ENCODE data around the gene RBM4.

DNA sequence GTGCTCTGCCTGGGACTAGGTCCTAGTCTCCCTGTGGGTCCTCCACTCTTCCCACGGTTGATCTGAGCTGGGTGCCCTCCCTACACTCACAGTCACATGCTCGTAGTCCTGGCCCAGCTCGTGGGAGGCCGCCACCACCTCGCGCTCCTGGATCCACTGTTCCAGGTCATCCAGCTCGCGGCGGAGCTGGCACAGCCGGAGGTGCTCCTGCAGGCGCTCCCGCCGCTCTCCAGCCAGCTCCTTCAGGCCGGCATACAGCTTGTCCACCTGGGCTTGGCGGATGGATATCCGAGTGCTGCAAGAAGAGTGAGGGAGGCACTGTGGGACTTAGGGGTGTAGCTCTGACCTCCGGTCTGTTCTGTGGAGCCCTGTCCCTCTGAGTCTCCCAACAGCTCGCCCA is 53.9 kb downstream of the RBM4 start:
- TF ChIP-seq, protein P1, sequence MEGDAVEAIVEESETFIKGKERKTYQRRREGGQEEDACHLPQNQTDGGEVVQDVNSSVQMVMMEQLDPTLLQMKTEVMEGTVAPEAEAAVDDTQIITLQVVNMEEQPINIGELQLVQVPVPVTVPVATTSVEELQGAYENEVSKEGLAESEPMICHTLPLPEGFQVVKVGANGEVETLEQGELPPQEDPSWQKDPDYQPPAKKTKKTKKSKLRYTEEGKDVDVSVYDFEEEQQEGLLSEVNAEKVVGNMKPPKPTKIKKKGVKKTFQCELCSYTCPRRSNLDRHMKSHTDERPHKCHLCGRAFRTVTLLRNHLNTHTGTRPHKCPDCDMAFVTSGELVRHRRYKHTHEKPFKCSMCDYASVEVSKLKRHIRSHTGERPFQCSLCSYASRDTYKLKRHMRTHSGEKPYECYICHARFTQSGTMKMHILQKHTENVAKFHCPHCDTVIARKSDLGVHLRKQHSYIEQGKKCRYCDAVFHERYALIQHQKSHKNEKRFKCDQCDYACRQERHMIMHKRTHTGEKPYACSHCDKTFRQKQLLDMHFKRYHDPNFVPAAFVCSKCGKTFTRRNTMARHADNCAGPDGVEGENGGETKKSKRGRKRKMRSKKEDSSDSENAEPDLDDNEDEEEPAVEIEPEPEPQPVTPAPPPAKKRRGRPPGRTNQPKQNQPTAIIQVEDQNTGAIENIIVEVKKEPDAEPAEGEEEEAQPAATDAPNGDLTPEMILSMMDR (conservative IDR thresholded peaks at IDR 0.05; ENCODE audit: low read depth in 2 of 2) = no peak
- TF ChIP-seq EZH2phosphoT487 (IDR thresholded peaks at IDR 0.05; ENCODE audit: unreplicated experiment) (no peak), POLR2AphosphoS5 (IDR thresholded peaks at IDR 0.05; ENCODE audit: low read depth) (no peak), EZH2 (IDR thresholded peaks at IDR 0.05; ENCODE audit: low read depth, unreplicated experiment) (no peak), CREB1 (CRISPR knock-in tag; IDR thresholded peaks at IDR 0.05; ENCODE audit: low read depth) (no peak), JUNB (IDR thresholded peaks at IDR 0.05; ENCODE audit: unreplicated experiment) (no peak)
- TF ChIP-seq, protein P2, sequence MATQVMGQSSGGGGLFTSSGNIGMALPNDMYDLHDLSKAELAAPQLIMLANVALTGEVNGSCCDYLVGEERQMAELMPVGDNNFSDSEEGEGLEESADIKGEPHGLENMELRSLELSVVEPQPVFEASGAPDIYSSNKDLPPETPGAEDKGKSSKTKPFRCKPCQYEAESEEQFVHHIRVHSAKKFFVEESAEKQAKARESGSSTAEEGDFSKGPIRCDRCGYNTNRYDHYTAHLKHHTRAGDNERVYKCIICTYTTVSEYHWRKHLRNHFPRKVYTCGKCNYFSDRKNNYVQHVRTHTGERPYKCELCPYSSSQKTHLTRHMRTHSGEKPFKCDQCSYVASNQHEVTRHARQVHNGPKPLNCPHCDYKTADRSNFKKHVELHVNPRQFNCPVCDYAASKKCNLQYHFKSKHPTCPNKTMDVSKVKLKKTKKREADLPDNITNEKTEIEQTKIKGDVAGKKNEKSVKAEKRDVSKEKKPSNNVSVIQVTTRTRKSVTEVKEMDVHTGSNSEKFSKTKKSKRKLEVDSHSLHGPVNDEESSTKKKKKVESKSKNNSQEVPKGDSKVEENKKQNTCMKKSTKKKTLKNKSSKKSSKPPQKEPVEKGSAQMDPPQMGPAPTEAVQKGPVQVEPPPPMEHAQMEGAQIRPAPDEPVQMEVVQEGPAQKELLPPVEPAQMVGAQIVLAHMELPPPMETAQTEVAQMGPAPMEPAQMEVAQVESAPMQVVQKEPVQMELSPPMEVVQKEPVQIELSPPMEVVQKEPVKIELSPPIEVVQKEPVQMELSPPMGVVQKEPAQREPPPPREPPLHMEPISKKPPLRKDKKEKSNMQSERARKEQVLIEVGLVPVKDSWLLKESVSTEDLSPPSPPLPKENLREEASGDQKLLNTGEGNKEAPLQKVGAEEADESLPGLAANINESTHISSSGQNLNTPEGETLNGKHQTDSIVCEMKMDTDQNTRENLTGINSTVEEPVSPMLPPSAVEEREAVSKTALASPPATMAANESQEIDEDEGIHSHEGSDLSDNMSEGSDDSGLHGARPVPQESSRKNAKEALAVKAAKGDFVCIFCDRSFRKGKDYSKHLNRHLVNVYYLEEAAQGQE (IDR thresholded peaks at IDR 0.05; ENCODE audit: unreplicated experiment) = no peak

All from GM23338 (cell line).